ENCODE results near the gene PRND. TPM values are rescaled to one million over a fixed set of nuclear protein-coding genes. Genes with fewer than 3 reads are reported as not detected.

The PRND gene
- total and polyA plus RNA-seq, 2 of the 4 experiments (the other 2 are of a cell fraction), result not detected

GRCh38 chr20:4765681-4766080, 44.0 kb downstream of the PRND start:
- H4K91ac ChIP-seq (ENCODE audit: insufficient read depth, low read depth, low read length), result no peak overlapping the region
- H4K8ac ChIP-seq (ENCODE audit: low read depth in 2 of 2, low read length in 2 of 2), result no peak overlapping the region
- H4K20me1 ChIP-seq (ENCODE audit: insufficient read depth, low read length), result no peaks in the 10 kb centered on the region
- H3K9me1 ChIP-seq (ENCODE audit: insufficient read depth, low read length), result 0 out of 2 replicates have a peak, but pooled peaks cover 2% of the 10 kb centered on the region
- H2AK9ac ChIP-seq (replicated peaks; ENCODE audit: low read depth, low read length, poor library complexity), result no peak overlapping the region
- H2BK15ac ChIP-seq (ENCODE audit: low read depth, low read length), result no peak overlapping the region
- dilution Hi-C loops (cut with HindIII; ENCODE audit: low sequenced_read_pairs, unreplicated experiment) (no loop called here), in situ Hi-C loops (cut with MboI; ENCODE audit: low sequenced_read_pairs) (no loop called here), intact Hi-C loops (cut with micrococcal nuclease) (no loop called here)
- no peak overlapping the region for H2BK20ac ChIP-seq (ENCODE audit: low read depth, low read length)
- H3K9ac ChIP-seq (ENCODE audit: low read depth, low read length), result no peak overlapping the region
- no peaks in the 10 kb centered on the region for H3K36me3 ChIP-seq (ENCODE audit: control insufficient read depth, insufficient read depth, low read length)
- H3K27ac ChIP-seq (ENCODE audit: insufficient read depth, low read length), result no peak overlapping the region
- H3K14ac ChIP-seq (replicated peaks; ENCODE audit: low read depth, low read length), result no peak overlapping the region
- H2AFZ ChIP-seq (replicated peaks; ENCODE audit: low read length, poor library complexity), result no peak overlapping the region
- no TSS peak for BruUV-seq (replicated peaks)
- peaks cover 7% of the 10 kb centered on the region for H3K4me1 ChIP-seq (ENCODE audit: control insufficient read depth, insufficient read depth, low read length)
- no peak for ATAC-seq (ENCODE audit: low read depth)
- H3K9me3 ChIP-seq (ENCODE audit: control insufficient read depth, insufficient read depth, low read length), result no peaks in the 10 kb centered on the region
- TF ChIP-seq, protein P1, sequence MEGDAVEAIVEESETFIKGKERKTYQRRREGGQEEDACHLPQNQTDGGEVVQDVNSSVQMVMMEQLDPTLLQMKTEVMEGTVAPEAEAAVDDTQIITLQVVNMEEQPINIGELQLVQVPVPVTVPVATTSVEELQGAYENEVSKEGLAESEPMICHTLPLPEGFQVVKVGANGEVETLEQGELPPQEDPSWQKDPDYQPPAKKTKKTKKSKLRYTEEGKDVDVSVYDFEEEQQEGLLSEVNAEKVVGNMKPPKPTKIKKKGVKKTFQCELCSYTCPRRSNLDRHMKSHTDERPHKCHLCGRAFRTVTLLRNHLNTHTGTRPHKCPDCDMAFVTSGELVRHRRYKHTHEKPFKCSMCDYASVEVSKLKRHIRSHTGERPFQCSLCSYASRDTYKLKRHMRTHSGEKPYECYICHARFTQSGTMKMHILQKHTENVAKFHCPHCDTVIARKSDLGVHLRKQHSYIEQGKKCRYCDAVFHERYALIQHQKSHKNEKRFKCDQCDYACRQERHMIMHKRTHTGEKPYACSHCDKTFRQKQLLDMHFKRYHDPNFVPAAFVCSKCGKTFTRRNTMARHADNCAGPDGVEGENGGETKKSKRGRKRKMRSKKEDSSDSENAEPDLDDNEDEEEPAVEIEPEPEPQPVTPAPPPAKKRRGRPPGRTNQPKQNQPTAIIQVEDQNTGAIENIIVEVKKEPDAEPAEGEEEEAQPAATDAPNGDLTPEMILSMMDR (conservative IDR thresholded peaks at IDR 0.05; ENCODE audit: low read depth, low read length), result no peak
- no peak for TF ChIP-seq SMC3 (IDR thresholded peaks at IDR 0.05; ENCODE audit: low read depth, low read length)
- no peak for TF ChIP-seq FOS (IDR thresholded peaks at IDR 0.05; ENCODE audit: low read depth, low read length)
- TF ChIP-seq, protein P2, sequence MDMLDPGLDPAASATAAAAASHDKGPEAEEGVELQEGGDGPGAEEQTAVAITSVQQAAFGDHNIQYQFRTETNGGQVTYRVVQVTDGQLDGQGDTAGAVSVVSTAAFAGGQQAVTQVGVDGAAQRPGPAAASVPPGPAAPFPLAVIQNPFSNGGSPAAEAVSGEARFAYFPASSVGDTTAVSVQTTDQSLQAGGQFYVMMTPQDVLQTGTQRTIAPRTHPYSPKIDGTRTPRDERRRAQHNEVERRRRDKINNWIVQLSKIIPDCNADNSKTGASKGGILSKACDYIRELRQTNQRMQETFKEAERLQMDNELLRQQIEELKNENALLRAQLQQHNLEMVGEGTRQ (IDR thresholded peaks at IDR 0.05; ENCODE audit: low read depth, low read length), result no peak
- no peak for TF ChIP-seq RAD21 (IDR thresholded peaks at IDR 0.05; ENCODE audit: low read length)
- no peak for TF ChIP-seq NFE2L2 (IDR thresholded peaks at IDR 0.05; ENCODE audit: low read depth, low read length)
- H3K79me1 ChIP-seq (ENCODE audit: low read depth in 1 of 2, low read length in 2 of 2), result no peaks in the 10 kb centered on the region
- H3K56ac ChIP-seq (ENCODE audit: extremely low read depth, insufficient read depth, low read length), result no peak overlapping the region
- H2BK5ac ChIP-seq (ENCODE audit: low read depth, low read length, poor library complexity, severe bottlenecking), result no peak overlapping the region
- no peak overlapping the region for H2BK120ac ChIP-seq (ENCODE audit: low read depth, low read length)
- DNase-seq, result no peak
- POLR2A ChIA-PET (ENCODE audit: unreplicated experiment), result no interaction called here
- H3K4me2 ChIP-seq (ENCODE audit: low read depth, low read length), result no peak overlapping the region
- H3K4ac ChIP-seq (ENCODE audit: low read depth, low read length), result no peak overlapping the region
- no peak overlapping the region for H4K5ac ChIP-seq (ENCODE audit: low read depth, low read length)
- no peak overlapping the region for H3K4me3 ChIP-seq (ENCODE audit: insufficient read depth, low read depth, low read length)
- CTCF ChIA-PET, result interaction anchor here (0.6 kb wide), 1 partner anchor 92 kb away, joined by 3 read pairs; no protein-coding TSS in a partner anchor
- H3K23ac ChIP-seq (ENCODE audit: low read depth, low read length), result no peak overlapping the region
- H2AK5ac ChIP-seq (ENCODE audit: low read depth, low read length), result no peak overlapping the region
- no peaks in the 10 kb centered on the region; the same call in 1 of the 2 replicates for H3K27me3 ChIP-seq (ENCODE audit: control insufficient read depth, insufficient read depth, low read length)
- H3K18ac ChIP-seq (ENCODE audit: low read depth, low read length), result no peak overlapping the region
- 100% methylated on average over 1 of the region's 3 CpGs; no CpG with 5 or more reads in 1 of the 2 experiments for WGBS, 2 experiments (ENCODE audit: extremely low coverage in 2 of 2, insufficient read length in 1 of 2)

Data from IMR-90 (cell line).